GM12873 (cell line): ENCODE data around the gene EAF1.

ENCODE experiments used
- TF ChIP-seq, protein P1 (sequence below): IDR thresholded peaks from 2 replicates; pipeline ENCODE4 v1.5.1; 2012; ENCODE audit warnings: low read depth, mild to moderate bottlenecking, moderate library complexity, low read length, control low read depth; ENCODE audit not compliant: insufficient read depth; ENCODE audit errors: missing control alignments

The EAF1 gene

DNA sequence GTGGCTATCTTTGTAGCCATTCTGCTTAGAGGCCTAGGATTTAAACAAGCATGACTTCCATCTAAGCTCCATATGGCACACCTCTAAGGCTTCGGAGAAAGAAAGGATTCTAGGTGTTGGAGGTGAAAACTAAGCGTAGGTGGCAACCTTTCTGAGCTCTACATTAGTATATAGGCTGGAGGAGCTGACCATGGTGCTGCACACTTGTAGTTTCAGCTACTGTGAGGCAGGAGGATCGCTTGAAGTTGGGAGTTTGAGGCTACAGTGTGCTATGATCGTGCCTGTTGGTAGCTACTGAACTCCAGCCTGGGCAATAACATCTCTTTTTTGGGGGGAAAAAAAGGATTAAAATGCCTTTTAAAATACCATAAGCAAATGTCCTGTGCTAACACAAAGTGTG, 7.4 kb downstream of the EAF1 start:
- TF ChIP-seq, protein P1, sequence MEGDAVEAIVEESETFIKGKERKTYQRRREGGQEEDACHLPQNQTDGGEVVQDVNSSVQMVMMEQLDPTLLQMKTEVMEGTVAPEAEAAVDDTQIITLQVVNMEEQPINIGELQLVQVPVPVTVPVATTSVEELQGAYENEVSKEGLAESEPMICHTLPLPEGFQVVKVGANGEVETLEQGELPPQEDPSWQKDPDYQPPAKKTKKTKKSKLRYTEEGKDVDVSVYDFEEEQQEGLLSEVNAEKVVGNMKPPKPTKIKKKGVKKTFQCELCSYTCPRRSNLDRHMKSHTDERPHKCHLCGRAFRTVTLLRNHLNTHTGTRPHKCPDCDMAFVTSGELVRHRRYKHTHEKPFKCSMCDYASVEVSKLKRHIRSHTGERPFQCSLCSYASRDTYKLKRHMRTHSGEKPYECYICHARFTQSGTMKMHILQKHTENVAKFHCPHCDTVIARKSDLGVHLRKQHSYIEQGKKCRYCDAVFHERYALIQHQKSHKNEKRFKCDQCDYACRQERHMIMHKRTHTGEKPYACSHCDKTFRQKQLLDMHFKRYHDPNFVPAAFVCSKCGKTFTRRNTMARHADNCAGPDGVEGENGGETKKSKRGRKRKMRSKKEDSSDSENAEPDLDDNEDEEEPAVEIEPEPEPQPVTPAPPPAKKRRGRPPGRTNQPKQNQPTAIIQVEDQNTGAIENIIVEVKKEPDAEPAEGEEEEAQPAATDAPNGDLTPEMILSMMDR: no peak

DNA sequence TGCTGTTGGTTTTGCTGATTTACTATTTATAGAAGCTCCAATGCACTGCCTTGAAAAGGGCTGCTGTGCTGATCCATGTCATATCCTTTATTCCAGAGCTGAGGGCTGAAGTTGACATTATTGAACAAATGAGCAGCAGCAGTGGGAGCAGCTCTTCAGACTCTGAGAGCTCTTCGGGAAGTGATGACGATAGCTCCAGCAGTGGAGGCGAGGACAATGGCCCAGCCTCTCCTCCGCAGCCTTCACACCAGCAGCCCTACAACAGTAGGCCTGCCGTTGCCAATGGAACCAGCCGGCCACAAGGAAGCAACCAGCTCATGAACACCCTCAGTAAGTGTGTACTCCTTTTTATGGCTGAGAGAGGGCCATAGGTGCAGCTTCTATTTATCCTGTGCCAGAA, 8.8 kb downstream of the EAF1 start:
- TF ChIP-seq, protein P1: no peak

DNA sequence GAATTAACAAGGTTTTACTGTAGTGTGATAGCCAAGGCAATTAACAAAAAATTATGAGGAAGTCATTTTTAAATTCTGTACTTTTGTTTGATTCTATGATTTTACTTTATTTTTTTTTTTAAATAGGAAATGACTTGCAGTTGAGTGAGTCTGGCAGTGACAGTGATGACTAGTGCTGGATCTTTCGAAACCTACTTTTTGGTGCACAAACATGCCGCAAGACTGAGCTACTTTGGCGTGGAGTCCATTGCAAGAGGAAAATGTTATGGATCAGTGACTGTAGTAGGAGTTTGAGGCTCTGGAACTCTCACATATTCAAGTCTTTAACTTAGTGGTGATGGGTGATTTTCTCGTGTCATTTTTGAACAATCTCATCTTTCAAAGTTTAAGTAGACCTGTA, 11.6 kb downstream of the EAF1 start:
- TF ChIP-seq, protein P1: no peak

DNA sequence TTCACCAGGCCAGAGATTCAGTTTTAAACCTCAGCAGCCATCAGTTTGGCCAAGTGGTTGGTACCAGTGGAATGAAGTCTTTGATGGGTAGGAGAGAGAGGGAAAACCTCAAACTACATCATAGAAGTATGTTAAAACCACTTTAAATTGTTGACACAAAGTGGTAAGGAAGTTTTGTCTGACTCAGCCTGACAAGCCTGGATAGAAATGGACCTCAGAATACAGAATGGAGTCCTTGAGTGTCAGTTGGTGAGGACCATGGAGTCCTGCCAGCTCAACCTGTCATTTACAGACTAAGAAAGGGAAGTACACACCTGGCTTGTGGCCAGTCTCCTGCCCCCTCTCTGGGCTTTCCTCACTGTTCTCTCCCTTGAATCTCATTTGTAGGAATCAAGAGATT, 12.1 kb downstream of the EAF1 start:
- TF ChIP-seq, protein P1: no peak

DNA sequence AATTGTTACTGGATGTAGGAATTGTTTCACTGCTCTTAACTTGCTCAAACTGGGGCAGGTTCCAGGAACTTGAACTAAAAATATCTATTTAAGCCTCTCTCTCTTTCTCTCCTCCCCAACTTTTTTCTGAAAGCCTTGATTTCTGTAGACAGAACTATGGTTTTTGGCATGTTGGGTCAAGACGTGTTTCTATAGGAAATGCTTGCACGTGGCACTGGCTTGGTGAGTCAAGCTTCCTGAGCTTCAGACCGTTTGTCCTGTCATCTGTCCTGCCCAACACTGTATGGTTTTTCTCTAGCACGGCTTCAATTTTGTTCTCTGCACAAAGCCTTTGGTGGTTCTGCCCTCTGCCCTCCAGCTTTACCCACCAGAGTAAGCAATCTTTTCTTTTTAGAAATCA, 13.5 kb downstream of the EAF1 start:
- TF ChIP-seq, protein P1: no peak

DNA sequence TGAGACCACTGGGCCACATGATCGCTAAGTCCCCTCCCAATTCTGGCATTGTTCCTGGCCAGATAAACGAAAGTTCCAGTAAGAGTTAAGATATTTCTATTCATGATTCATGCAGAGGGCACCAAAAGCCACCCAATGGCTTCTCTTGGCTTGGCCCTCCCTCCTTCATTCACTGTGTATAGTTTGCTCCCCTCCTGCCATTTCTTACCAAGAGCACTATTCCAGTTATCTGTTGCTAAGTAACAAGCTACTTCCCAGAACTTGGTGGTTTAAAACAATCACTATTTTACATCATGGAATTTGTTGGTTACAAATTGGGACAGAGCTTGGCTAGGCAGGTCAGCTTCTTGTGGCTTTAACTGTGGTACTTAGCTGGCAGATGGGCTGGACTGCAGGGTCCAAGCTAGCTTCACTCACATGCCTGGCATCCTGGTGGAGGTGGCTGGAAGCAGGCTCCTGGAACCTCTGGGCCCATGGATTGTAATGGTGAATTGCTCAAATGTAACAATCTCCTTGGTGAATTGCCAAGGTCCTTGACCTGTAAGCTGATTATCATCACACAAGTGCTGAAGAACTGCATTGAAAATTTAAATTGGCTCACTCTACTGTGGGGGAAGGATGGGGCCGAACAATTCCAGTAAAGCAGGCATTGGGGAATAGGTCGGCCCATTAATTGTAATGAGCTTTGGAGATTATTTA, 16.6 kb downstream of the EAF1 start:
- TF ChIP-seq, protein P1: no peak

- TF ChIP-seq, protein P1: no peak
These were observed 22.3 kb downstream of the EAF1 start for GRCh38 chr3:15449489-15450224.
